Bronchial epithelial cell (primary cell): ENCODE measurements around the gene RBFOX2. TPM values are rescaled to one million over a fixed set of nuclear protein-coding genes. Genes with fewer than 3 reads are reported as not detected.
"Not testable (repeated sequence)": the region's sequence is repeated elsewhere in the genome, so short reads cannot be mapped to it uniquely, and the experiment has no call there.

Source experiments
- DNase-seq: peaks from one replicate; pipeline ENCODE4 v3.0.0-alpha.2; 2010; ENCODE audit warnings: low read depth
- FAIRE-seq: peaks from 2 replicates; lab custom pipeline; 2011; peaks lifted over from hg19 to GRCh38; lab: Jason Lieb, UNC
- H3K27me3 ChIP-seq: 2 replicates; pipeline ENCODE4 v1.5.1; 2011; ENCODE audit warnings: low read length; ENCODE audit not compliant: control insufficient read depth, insufficient read depth
- H3K36me3 ChIP-seq: 2 replicates; pipeline ENCODE4 v1.5.1; 2011; ENCODE audit warnings: low read length; ENCODE audit not compliant: control insufficient read depth, insufficient read depth
- H3K4me3 ChIP-seq: 2 replicates; pipeline ENCODE4 v1.5.1; 2011; ENCODE audit warnings: mild to moderate bottlenecking, low read depth, low read length, control low read depth
- CTCF ChIP-seq: IDR thresholded peaks from 2 replicates; pipeline ENCODE4 v1.5.1; 2011; ENCODE audit warnings: mild to moderate bottlenecking, moderate library complexity, low read length, control low read depth, inconsistent platforms; ENCODE audit not compliant: insufficient read depth, severe bottlenecking
- total RNA-seq: library from RNA; depleted of rRNA; stranded (reverse); fragments of >200 nt; gene quantifications from 2 replicates; pipeline ENCODE4 v1.2.1, GENCODE V29; 2014

The RBFOX2 gene
- total RNA-seq, 1 donor from 2014 or later, result 69.5 TPM

- no peak for DNase-seq
- Histone ChIP-seq H3K4me3 (no peak overlapping the region), H3K27me3 (no peaks in the 10 kb centered on the region), H3K36me3 (peaks cover 5% of the 10 kb centered on the region)
- FAIRE-seq, result no peak
- TF ChIP-seq CTCF, result no peak
Measured at GRCh38 chr22:35811670-35812069, 217.0 kb downstream of the RBFOX2 start.

GRCh38 chr22:35809816-35810215 lies 218.8 kb downstream of the RBFOX2 start:
- no peaks in the 10 kb centered on the region for H3K27me3 ChIP-seq
- H3K4me3 ChIP-seq, result no peak overlapping the region
- no peak for DNase-seq
- no peak for TF ChIP-seq CTCF
- H3K36me3 ChIP-seq, result peaks cover 5% of the 10 kb centered on the region
- FAIRE-seq, result no peak

- DNase-seq (no peak), FAIRE-seq (no peak)
- no peak for TF ChIP-seq CTCF
- Histone ChIP-seq H3K36me3 (peaks cover 5% of the 10 kb centered on the region), H3K4me3 (no peak overlapping the region), H3K27me3 (no peaks in the 10 kb centered on the region)
Measured at GRCh38 chr22:35808377-35808776, 220.2 kb downstream of the RBFOX2 start.

GRCh38 chr22:35806668-35807067 lies 222.0 kb downstream of the RBFOX2 start:
- H3K36me3 ChIP-seq, FAIRE-seq, H3K27me3 ChIP-seq, DNase-seq, H3K4me3 ChIP-seq: not testable (repeated sequence)

- DNase-seq (no peak), FAIRE-seq (no peak)
- Histone ChIP-seq H3K36me3 (peaks cover 5% of the 10 kb centered on the region), H3K4me3 (no peak overlapping the region), H3K27me3 (no peaks in the 10 kb centered on the region)
- no peak for TF ChIP-seq CTCF
Measured at GRCh38 chr22:35805466-35805865, 223.2 kb downstream of the RBFOX2 start.

GRCh38 chr22:35804421-35804820 lies 224.2 kb downstream of the RBFOX2 start:
- Histone ChIP-seq H3K27me3 (no peaks in the 10 kb centered on the region), H3K4me3 (no peak overlapping the region), H3K36me3 (peaks cover 2% of the 10 kb centered on the region)
- no peak for DNase-seq
- no peak for FAIRE-seq
- TF ChIP-seq CTCF, result no peak
